ENCODE measurements around the gene BAZ2B. TPM values are rescaled to one million over a fixed set of nuclear protein-coding genes. Genes with fewer than 3 reads are reported as not detected.

The BAZ2B gene
- total and polyA plus RNA-seq, 4 donors = 18.3 to 266 (median 39.5) TPM

GRCh38 chr2:159272156-159272555, 344.2 kb downstream of the BAZ2B start:
- peaks cover 0 to 7% (median 6%) of the 10 kb centered on the region in 4 donors for H3K36me3 ChIP-seq (ENCODE audit: control insufficient read depth in 4 of 4, insufficient read depth in 4 of 4, low read length in 4 of 4)
- no peak overlapping the region for H3K27ac ChIP-seq (ENCODE audit: low read depth in 1 of 2, low read length in 1 of 2)
- 92 to 94% methylated on average over 5 of the region's 5 CpGs for WGBS, 2 donors
- no peak overlapping the region for H3K9ac ChIP-seq (ENCODE audit: insufficient read depth in 1 of 2, low read length in 2 of 2)
- DNase-seq (no peak), ATAC-seq (ENCODE audit: insufficient read depth, low FRiP score) (no peak)
- H3K27me3 ChIP-seq (ENCODE audit: control insufficient read depth in 3 of 3, insufficient read depth in 3 of 3, low read length in 2 of 3) = no peaks in the 10 kb centered on the region
- peaks cover 0 to 6% (median 0%) of the 10 kb centered on the region in 5 donors for H3K4me1 ChIP-seq (ENCODE audit: control insufficient read depth in 5 of 5, insufficient read depth in 5 of 5, low read length in 5 of 5)
- no peak for TF ChIP-seq CTCF (IDR thresholded peaks at IDR 0.05; ENCODE audit: control extremely low read depth, extremely low read depth)
- H3K4me3 ChIP-seq = no peak overlapping the region
- H3K9me3 ChIP-seq (ENCODE audit: control insufficient read depth in 4 of 4, insufficient read depth in 3 of 4, low read length in 3 of 4) = no peaks in the 10 kb centered on the region

- no peak for DNase-seq
- H3K36me3 ChIP-seq (ENCODE audit: control insufficient read depth in 4 of 4, insufficient read depth in 4 of 4, low read length in 4 of 4) = peaks cover 0 to 7% (median 6%) of the 10 kb centered on the region in 4 donors
- 97 to 99% methylated on average over 4 of the region's 4 CpGs for WGBS, 2 donors
Observed at GRCh38 chr2:159270744-159271379, 345.5 kb downstream of the BAZ2B start.

More at GRCh38 chr2:159270744-159271379, 345.5 kb downstream of the BAZ2B start:
- TF ChIP-seq CTCF (IDR thresholded peaks at IDR 0.05; ENCODE audit: control extremely low read depth, extremely low read depth) = no peak
- H3K9ac ChIP-seq (ENCODE audit: insufficient read depth in 1 of 2, low read length in 2 of 2) = no peak overlapping the region
- H3K4me3 ChIP-seq = no peak overlapping the region
- peaks cover 0 to 6% (median 0%) of the 10 kb centered on the region in 5 donors for H3K4me1 ChIP-seq (ENCODE audit: control insufficient read depth in 5 of 5, insufficient read depth in 5 of 5, low read length in 5 of 5)
- no peaks in the 10 kb centered on the region for H3K27me3 ChIP-seq (ENCODE audit: control insufficient read depth in 3 of 3, insufficient read depth in 3 of 3, low read length in 2 of 3)
- H3K9me3 ChIP-seq (ENCODE audit: control insufficient read depth in 4 of 4, insufficient read depth in 3 of 4, low read length in 3 of 4) = no peaks in the 10 kb centered on the region
- ATAC-seq (ENCODE audit: insufficient read depth, low FRiP score) = no peak
- no peak overlapping the region for H3K27ac ChIP-seq (ENCODE audit: low read depth in 1 of 2, low read length in 1 of 2)

Small RNAs within 50 kb of the gene (small RNA-seq; reads per million reads assigned to genes)
- gene RF00019 (ENCODE audit: low replicate concordance) = not detected

Other genes starting within 250 kb of the BAZ2B start
- 100 to 1,000 TPM in 1 of 2 donors, 10 to 100 TPM in 1; 63.7 to 168 TPM for gene MARCHF7, start 96.0 kb upstream of the BAZ2B start, total RNA-seq
- 10 to 100 TPM; 22.6 to 47.2 TPM for gene MARCHF7, start 96.0 kb upstream of the BAZ2B start, polyA plus RNA-seq
- gene CD302, start 181.7 kb upstream of the BAZ2B start, total RNA-seq = 10 to 100 TPM; 41.9 to 89.8 TPM
- 10 to 100 TPM; 23.4 to 44.5 TPM for gene CD302, start 181.7 kb upstream of the BAZ2B start, polyA plus RNA-seq